Mononuclear cell (primary cell): ENCODE results near the gene MREG. TPM values are rescaled to one million over a fixed set of nuclear protein-coding genes. Genes with fewer than 3 reads are reported as not detected.

Experiments
- H3K27me3 ChIP-seq: 2 replicates; pipeline ENCODE4 v1.6.0; 2011; ENCODE audit warnings: low read length, control low read depth; ENCODE audit not compliant: insufficient read depth
- H3K4me1 ChIP-seq: 2 replicates; pipeline ENCODE4 v1.5.1; 2011; ENCODE audit warnings: mild to moderate bottlenecking, low read length, control low read depth; ENCODE audit not compliant: insufficient read depth
- H3K4me3 ChIP-seq: 2 replicates; pipeline ENCODE4 v1.5.1; 2011; ENCODE audit warnings: mild to moderate bottlenecking, low read length, moderate library complexity
- H3K9me3 ChIP-seq: 2 replicates; pipeline ENCODE4 v1.5.1; 2011; ENCODE audit warnings: low read depth, mild to moderate bottlenecking, control low read depth, low read length
- total RNA-seq: library from RNA; depleted of rRNA; stranded (reverse); fragments of >200 nt; gene quantifications from one replicate; pipeline ENCODE4 v1.2.3, GENCODE V29; 2012

The MREG gene
- total RNA-seq, 1 donor: 1.9 TPM

DNA sequence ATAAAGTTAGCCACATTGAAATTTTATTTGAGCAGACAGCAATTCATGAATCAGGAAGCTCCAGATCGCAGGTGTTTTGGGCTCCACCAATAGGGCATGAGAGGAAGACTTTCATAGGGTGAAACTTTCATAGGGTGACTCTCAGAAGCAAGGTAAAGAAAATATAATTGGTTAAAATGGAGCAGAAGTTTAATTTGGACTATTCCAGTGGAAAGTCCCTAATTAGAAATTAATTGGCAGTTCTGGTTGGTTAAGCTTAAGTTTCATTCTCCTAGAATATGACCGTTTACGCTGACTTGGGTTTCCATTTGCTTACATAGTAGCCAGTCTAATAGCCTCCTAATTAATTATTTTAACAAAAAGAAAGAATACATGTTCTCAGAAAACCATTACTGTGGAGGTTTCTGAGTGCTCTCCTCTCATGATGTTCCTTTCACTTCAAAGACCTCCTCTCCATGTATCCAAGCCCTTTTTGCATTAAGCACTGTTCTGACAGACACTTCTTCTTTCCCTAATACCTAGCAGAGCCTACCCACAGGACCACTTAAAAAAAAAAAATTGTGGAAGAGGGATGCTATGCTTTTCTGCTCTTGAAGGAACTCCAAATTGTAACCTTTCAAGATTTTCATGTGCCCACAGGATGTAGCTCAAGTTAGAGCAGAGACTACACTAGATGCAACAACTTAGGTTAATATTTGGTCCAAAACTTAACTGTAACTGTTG, 99.1 kb downstream of the MREG start:
- no peaks in the 10 kb centered on the region for H3K9me3 ChIP-seq
- H3K4me3 ChIP-seq: no peak overlapping the region

GRCh38 chr2:215912299-215912842, 101.0 kb downstream of the MREG start:
- Histone ChIP-seq H3K4me1 (peaks cover 4% of the 10 kb centered on the region), H3K4me3 (no peak overlapping the region)

More for the DNA sequence above, 99.1 kb downstream of the MREG start:
- peaks cover 4% of the 10 kb centered on the region for H3K4me1 ChIP-seq
- H3K27me3 ChIP-seq: no peaks in the 10 kb centered on the region

GRCh38 chr2:215911301-215912085, 101.9 kb downstream of the MREG start:
- no peak overlapping the region for H3K4me3 ChIP-seq
- no peaks in the 10 kb centered on the region for H3K9me3 ChIP-seq
- H3K27me3 ChIP-seq: no peaks in the 10 kb centered on the region
- peaks cover 4% of the 10 kb centered on the region for H3K4me1 ChIP-seq

More at GRCh38 chr2:215912299-215912842, 101.0 kb downstream of the MREG start:
- Histone ChIP-seq H3K9me3 (no peaks in the 10 kb centered on the region), H3K27me3 (no peaks in the 10 kb centered on the region)

DNA sequence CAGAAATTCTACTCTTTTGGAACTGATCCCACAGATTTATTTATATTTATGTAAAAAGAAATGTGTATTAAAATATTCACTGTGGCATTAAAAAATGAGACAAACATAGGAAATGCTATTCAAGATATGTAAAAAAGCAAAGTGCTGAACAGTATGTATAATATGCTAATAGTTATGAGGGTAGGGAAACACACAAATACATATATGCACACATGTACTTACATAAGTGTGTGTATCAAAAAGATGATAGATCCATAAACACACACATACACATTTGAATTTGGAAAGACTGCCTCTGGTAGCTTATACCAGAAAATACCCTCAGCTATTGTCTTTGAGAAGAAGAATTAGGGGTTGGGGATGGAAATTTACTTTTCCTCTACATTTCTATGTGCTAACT, 103.2 kb downstream of the MREG start:
- H3K4me3 ChIP-seq: no peak overlapping the region
- H3K9me3 ChIP-seq: no peaks in the 10 kb centered on the region
- H3K27me3 ChIP-seq: no peaks in the 10 kb centered on the region
- no peaks in the 10 kb centered on the region for H3K4me1 ChIP-seq

GRCh38 chr2:215907147-215907546, 106.2 kb downstream of the MREG start:
- H3K4me3 ChIP-seq: no peak overlapping the region
- H3K27me3 ChIP-seq: no peaks in the 10 kb centered on the region
- H3K9me3 ChIP-seq: no peaks in the 10 kb centered on the region
- peaks cover 19% of the 10 kb centered on the region for H3K4me1 ChIP-seq

GRCh38 chr2:215906458-215906857, 106.9 kb downstream of the MREG start:
- no peak overlapping the region for H3K4me3 ChIP-seq
- H3K9me3 ChIP-seq: no peaks in the 10 kb centered on the region
- H3K4me1 ChIP-seq: peaks cover 19% of the 10 kb centered on the region
- no peaks in the 10 kb centered on the region for H3K27me3 ChIP-seq

DNA sequence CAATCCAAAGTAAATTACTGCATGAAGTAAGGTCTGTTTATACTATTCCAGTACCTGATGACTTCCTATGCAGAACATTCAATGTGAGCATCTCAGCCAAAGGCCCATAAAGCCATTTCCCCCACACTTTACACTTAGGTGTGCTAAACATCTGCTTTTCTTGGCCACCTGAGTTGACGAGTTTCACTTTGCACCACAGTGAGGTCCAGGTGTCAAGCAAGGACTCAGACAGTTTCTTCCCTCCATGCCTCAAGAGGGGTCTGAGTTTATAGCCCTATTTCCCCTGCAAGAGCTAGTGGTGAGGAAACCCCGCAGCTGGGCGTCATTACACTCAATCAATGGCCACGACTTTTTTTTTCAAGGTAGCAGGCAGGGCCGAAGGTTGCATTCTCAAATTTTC, 107.7 kb downstream of the MREG start:
- Histone ChIP-seq H3K4me3 (no peak overlapping the region), H3K4me1 (peaks cover 26% of the 10 kb centered on the region), H3K27me3 (no peaks in the 10 kb centered on the region), H3K9me3 (no peaks in the 10 kb centered on the region)

- Histone ChIP-seq H3K4me1 (peaks cover 42% of the 10 kb centered on the region), H3K27me3 (no peaks in the 10 kb centered on the region), H3K4me3 (no peak overlapping the region), H3K9me3 (no peaks in the 10 kb centered on the region)
These were observed 109.2 kb downstream of the MREG start for GRCh38 chr2:215904101-215904500.

DNA sequence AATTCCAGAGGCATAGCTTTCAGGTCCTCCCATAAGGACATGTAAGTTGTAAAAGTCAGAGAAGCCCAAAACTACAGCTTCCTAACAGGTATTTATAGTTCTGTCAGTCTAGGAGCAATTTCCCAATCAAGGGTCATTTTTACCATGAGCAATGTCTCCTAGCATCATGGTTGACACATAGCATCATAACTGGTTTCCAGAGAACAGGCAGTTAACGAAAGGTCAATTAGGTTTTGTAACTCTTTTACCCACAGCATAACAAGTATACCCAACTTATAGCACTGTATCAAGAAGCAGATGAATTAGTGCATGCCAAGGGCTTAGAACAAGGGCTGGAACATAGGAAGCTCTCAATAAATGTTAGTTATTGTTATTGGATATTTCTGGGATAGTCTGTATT, 110.1 kb downstream of the MREG start:
- H3K4me3 ChIP-seq: no peak overlapping the region
- H3K27me3 ChIP-seq: no peaks in the 10 kb centered on the region
- H3K4me1 ChIP-seq: peaks cover 46% of the 10 kb centered on the region
- H3K9me3 ChIP-seq: no peaks in the 10 kb centered on the region

- Histone ChIP-seq H3K9me3 (no peaks in the 10 kb centered on the region), H3K4me3 (no peak overlapping the region), H3K4me1 (peaks cover 46% of the 10 kb centered on the region), H3K27me3 (no peaks in the 10 kb centered on the region)
These were observed 111.6 kb downstream of the MREG start for GRCh38 chr2:215901796-215902195.

- peaks cover 46% of the 10 kb centered on the region for H3K4me1 ChIP-seq
- no peaks in the 10 kb centered on the region for H3K9me3 ChIP-seq
- H3K27me3 ChIP-seq: no peaks in the 10 kb centered on the region
- no peak overlapping the region for H3K4me3 ChIP-seq
These were observed 112.5 kb downstream of the MREG start for GRCh38 chr2:215900843-215901242.

DNA sequence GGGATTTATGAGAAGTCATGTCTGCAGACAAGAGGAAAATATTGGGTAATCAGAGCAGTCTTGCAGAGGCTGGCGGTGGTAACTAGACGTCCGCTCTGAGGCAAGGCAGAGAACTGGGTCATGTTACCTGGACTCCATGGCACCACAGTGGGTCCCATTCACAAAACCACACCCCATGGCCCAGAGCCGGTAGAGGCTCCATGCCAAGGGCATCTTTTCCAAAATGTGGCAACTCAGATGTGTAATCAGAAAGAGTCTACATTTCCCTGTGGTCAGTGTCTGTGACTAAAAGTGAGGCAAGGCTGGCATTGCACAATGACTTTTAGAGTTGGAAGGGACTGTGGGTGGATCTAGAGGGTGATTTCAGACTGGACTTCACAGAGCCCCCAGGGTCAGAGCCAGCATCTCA, 113.1 kb downstream of the MREG start:
- H3K4me3 ChIP-seq: no peak overlapping the region
- H3K27me3 ChIP-seq: no peaks in the 10 kb centered on the region
- no peaks in the 10 kb centered on the region for H3K9me3 ChIP-seq
- H3K4me1 ChIP-seq: peaks cover 46% of the 10 kb centered on the region

- no peaks in the 10 kb centered on the region for H3K9me3 ChIP-seq
- H3K4me3 ChIP-seq: no peak overlapping the region
- H3K4me1 ChIP-seq: peaks cover 43% of the 10 kb centered on the region
- no peaks in the 10 kb centered on the region for H3K27me3 ChIP-seq
These were observed 113.9 kb downstream of the MREG start for GRCh38 chr2:215899141-215900074.

- Histone ChIP-seq H3K4me3 (no peak overlapping the region), H3K9me3 (no peaks in the 10 kb centered on the region), H3K27me3 (no peaks in the 10 kb centered on the region), H3K4me1 (peaks cover 33% of the 10 kb centered on the region)
These were observed 115.0 kb downstream of the MREG start for GRCh38 chr2:215898363-215898762.
